SK-N-SH (cell line): ENCODE data around the gene UBAC2. TPM values are rescaled to one million over a fixed set of nuclear protein-coding genes. Genes with fewer than 3 reads are reported as not detected.
A peak's percentile ranks its signal among the peaks of the same experiment; 100 is the strongest.

ENCODE experiments used
- CTCF ChIA-PET: fragments of 300-600, 350-600 bp; formaldehyde crosslinking; extraction: SDS; loops from one replicate; lab custom pipeline; 2021; lab: Yijun Ruan, JAX
- POLR2A ChIA-PET: fragments of 350-600 bp; sonication (Branson Sonifier 250); formaldehyde crosslinking; extraction: SDS; loops from one replicate; lab custom pipeline; 2020; ENCODE audit warnings: antibody characterized with exemption, inconsistent platforms; lab: Yijun Ruan, JAX
- DNase-seq: peaks from one replicate; pipeline ENCODE4 v3.0.0; 2012
- H2AFZ ChIP-seq: fragments of 200-600 bp; sonication (generic); 2 replicates; pipeline ENCODE4 v1.8.1; 2016; ENCODE audit warnings: antibody characterized with exemption, mild to moderate bottlenecking, low read depth
- H3F3A ChIP-seq: fragments of 200-600 bp; sonication (generic); replicated peaks from 2 replicates; pipeline ENCODE3; 2016; ENCODE audit warnings: antibody characterized with exemption, mild to moderate bottlenecking; ENCODE audit not compliant: insufficient read depth
- H3K27ac ChIP-seq, 2 experiments: fragments of 200-500 bp in 1 of 2; fragments of 200-600 bp in 1 of 2; sonication (Bioruptor generic) in 1 of 2; sonication (generic), shearing (Covaris generic) in 1 of 2; 2 replicates each; pipeline versions ENCODE4 v1.5.1 to v1.6.1; 2014 to 2016; ENCODE audit warnings: low read depth in 2 of 2, inconsistent platforms in 1 of 2, low read length in 1 of 2, mild to moderate bottlenecking in 1 of 2, mixed read lengths in 1 of 2
- H3K27me3 ChIP-seq: fragments of 200-600 bp; sonication (generic), shearing (Covaris generic); 2 replicates; pipeline ENCODE4 v1.6.1; 2016; ENCODE audit warnings: mixed run types; ENCODE audit not compliant: insufficient read depth
- H3K36me3 ChIP-seq, 2 experiments: fragments of 200-500 bp in 1 of 2; fragments of 200-600 bp in 1 of 2; sonication (Bioruptor generic) in 1 of 2; sonication (generic) in 1 of 2; replicated peaks in 1 of 2; 2 replicates each; pipeline versions ENCODE3 to v1.5.1; 2014 to 2016; ENCODE audit warnings: low read length in 1 of 2, mild to moderate bottlenecking in 1 of 2; ENCODE audit not compliant: insufficient read depth in 2 of 2, control insufficient read depth in 1 of 2
- H3K4me1 ChIP-seq, 2 experiments: fragments of 200-500 bp in 1 of 2; fragments of 200-600 bp in 1 of 2; sonication (Bioruptor generic) in 1 of 2; sonication (generic), shearing (Covaris generic) in 1 of 2; 2 replicates each; pipeline versions ENCODE4 v1.5.1 to v1.6.1; 2014 to 2016; ENCODE audit warnings: low read depth in 1 of 2, low read length in 1 of 2, mixed run types in 1 of 2; ENCODE audit not compliant: insufficient read depth in 2 of 2, control insufficient read depth in 1 of 2
- H3K4me2 ChIP-seq: fragments of 200-600 bp; sonication (generic), shearing (Covaris generic); 2 replicates; pipeline ENCODE4 v1.6.1; 2017; ENCODE audit warnings: mixed run types
- H3K4me3 ChIP-seq, 2 experiments: fragments of 200-500 bp in 1 of 2; fragments of 200-600 bp in 1 of 2; sonication (Bioruptor generic) in 1 of 2; sonication (generic), shearing (Covaris generic) in 1 of 2; 2 replicates each; pipeline versions ENCODE4 v1.5.1 to v1.8.1; 2014 to 2016; ENCODE audit warnings: low read depth in 2 of 2, inconsistent platforms in 1 of 2, low read length in 1 of 2, mild to moderate bottlenecking in 1 of 2, mixed read lengths in 1 of 2, moderate library complexity in 1 of 2
- H3K79me2 ChIP-seq: fragments of 200-600 bp; sonication (generic); 2 replicates; pipeline ENCODE4 v1.8.1; 2017; ENCODE audit warnings: mild to moderate bottlenecking; ENCODE audit not compliant: insufficient read depth
- H3K9ac ChIP-seq: fragments of 200-600 bp; sonication (generic); 2 replicates; pipeline ENCODE4 v1.6.1; 2017; ENCODE audit warnings: mixed run types
- H3K9me2 ChIP-seq: fragments of 200-600 bp; sonication (generic); 2 replicates; pipeline ENCODE4 v1.6.1; 2017; ENCODE audit warnings: mixed run types
- H3K9me3 ChIP-seq: fragments of 200-600 bp; sonication (generic); 2 replicates; pipeline ENCODE4 v1.6.1; 2017; ENCODE audit warnings: mixed run types, mild to moderate bottlenecking, moderate library complexity
- H4K20me1 ChIP-seq: fragments of 200-600 bp; sonication (generic); 2 replicates; pipeline ENCODE4 v1.6.1; 2017; ENCODE audit warnings: mild to moderate bottlenecking, mixed run types; ENCODE audit not compliant: insufficient read depth
- EP300 ChIP-seq, 2 experiments: IDR thresholded peaks; 2 replicates each; pipeline versions ENCODE4 v1.4.0 to v1.6.1; 2012; ENCODE audit warnings: borderline replicate concordance in 1 of 2, low read depth in 1 of 2, low read length in 1 of 2
- EZH2phosphoT487 ChIP-seq: fragments of 200-600 bp; sonication (generic); IDR thresholded peaks from 2 replicates; pipeline ENCODE4 v1.6.1; 2017; ENCODE audit warnings: low read depth, mixed run types, mild to moderate bottlenecking, antibody characterized with exemption, moderate library complexity, borderline replicate concordance
- FOSL2 ChIP-seq: IDR thresholded peaks from 2 replicates; pipeline ENCODE4 v1.4.0; 2012; ENCODE audit warnings: low read depth, mild to moderate bottlenecking, moderate library complexity, borderline replicate concordance
- GATA2 ChIP-seq: sonication (generic); formaldehyde crosslinking; IDR thresholded peaks from 2 replicates; pipeline ENCODE4 v1.5.0; 2020; ENCODE audit warnings: mild to moderate bottlenecking, missing genetic modification reagents
- JUND ChIP-seq: IDR thresholded peaks from 2 replicates; pipeline ENCODE4 v1.4.0; 2012
- MEF2A ChIP-seq: IDR thresholded peaks from 2 replicates; pipeline ENCODE4 v1.4.0; 2012; ENCODE audit warnings: low read depth, borderline replicate concordance
- RAD21 ChIP-seq: IDR thresholded peaks from 2 replicates; pipeline ENCODE4 v1.6.1; 2012; ENCODE audit warnings: mild to moderate bottlenecking, low read length
- TCF12 ChIP-seq: IDR thresholded peaks from 2 replicates; pipeline ENCODE4 v1.4.0; 2012
- TEAD4 ChIP-seq: IDR thresholded peaks from 2 replicates; pipeline ENCODE4 v1.4.0; 2012; ENCODE audit warnings: mild to moderate bottlenecking, borderline replicate concordance; ENCODE audit not compliant: insufficient read depth
- WGBS: methylation state at CpG from one replicate; pipeline ENCODE4 v1.1.6; 2017; ENCODE audit warnings: low lambda C conversion rate; 5-methylcytosine and 5-hydroxymethylcytosine counted together
- polyA plus RNA-seq, 3 experiments: library from polyadenylated mRNA; depleted of rRNA; stranded (reverse); fragments of >200 nt; gene quantifications; 2 replicates each; pipeline ENCODE4 v1.2.3, GENCODE V29; 2012
- TF ChIP-seq, protein P1 (sequence below): fragments of 200-600 bp; sonication (generic); IDR thresholded peaks from 2 replicates; pipeline ENCODE4 v1.6.1; 2017; ENCODE audit warnings: antibody characterized with exemption, mild to moderate bottlenecking, moderate library complexity
- TF ChIP-seq, protein P2 (sequence below): IDR thresholded peaks from 2 replicates; pipeline ENCODE4 v1.6.1; 2012; ENCODE audit warnings: mild to moderate bottlenecking, low read depth, low read length, moderate library complexity

UBAC2 gene
- polyA plus RNA-seq, 1 of the 3 experiments (the other 2 are of a cell fraction) = 79.0 TPM

DNA sequence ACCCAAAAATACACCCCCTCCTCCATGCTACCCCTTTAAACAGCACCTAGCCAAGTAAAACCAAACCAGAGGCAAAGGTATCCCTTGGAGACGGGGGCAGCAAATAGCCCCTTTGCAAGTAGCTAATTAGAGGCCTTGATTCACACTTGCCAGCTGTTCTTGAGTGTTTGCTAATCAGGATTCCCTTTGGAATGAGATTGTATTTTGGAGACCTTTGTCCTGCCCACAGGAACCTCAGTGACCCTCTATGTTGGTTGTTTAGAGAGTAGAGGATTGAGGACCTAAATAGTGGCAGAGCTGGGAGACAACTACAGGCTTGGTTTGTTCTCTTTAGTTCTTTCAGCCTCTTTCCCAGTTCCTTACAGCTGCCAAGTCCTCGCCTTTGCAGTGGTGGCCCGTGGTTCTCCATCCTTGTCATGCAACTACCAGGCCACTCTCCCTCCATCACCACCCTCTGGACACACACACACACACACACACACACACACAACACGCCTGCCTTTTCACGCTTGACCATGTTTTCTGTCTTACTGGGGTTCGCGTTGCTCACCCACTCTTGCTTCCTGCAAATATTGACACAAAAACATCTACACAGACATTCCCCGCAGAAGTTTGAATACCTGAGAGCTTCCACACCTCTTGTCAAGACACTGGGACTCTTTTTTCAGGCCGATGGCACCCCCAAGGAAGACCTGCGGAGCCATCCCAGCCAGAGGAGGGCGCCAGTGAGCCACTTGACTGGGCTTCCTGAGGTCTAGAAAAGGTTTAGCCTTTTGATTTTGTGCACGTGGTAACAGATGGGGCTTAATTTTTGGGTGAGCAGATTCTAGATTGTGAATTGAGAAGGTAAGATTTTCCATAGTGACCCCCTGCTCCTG, 186.5 kb downstream of the UBAC2 start:
- DNase-seq = peak; percentile 58
- no peaks in the 10 kb centered on the region for H4K20me1 ChIP-seq
- no peak overlapping the region; a peak in 1 of 4 replicates for H3K4me3 ChIP-seq
- no peak overlapping the region for H2AFZ ChIP-seq
- no peak overlapping the region for H3K4me2 ChIP-seq
- no peaks in the 10 kb centered on the region for H3K9me2 ChIP-seq
- H3K79me2 ChIP-seq = no peaks in the 10 kb centered on the region
- peak; percentile 31 for TF ChIP-seq RAD21
- TF ChIP-seq, protein P1, sequence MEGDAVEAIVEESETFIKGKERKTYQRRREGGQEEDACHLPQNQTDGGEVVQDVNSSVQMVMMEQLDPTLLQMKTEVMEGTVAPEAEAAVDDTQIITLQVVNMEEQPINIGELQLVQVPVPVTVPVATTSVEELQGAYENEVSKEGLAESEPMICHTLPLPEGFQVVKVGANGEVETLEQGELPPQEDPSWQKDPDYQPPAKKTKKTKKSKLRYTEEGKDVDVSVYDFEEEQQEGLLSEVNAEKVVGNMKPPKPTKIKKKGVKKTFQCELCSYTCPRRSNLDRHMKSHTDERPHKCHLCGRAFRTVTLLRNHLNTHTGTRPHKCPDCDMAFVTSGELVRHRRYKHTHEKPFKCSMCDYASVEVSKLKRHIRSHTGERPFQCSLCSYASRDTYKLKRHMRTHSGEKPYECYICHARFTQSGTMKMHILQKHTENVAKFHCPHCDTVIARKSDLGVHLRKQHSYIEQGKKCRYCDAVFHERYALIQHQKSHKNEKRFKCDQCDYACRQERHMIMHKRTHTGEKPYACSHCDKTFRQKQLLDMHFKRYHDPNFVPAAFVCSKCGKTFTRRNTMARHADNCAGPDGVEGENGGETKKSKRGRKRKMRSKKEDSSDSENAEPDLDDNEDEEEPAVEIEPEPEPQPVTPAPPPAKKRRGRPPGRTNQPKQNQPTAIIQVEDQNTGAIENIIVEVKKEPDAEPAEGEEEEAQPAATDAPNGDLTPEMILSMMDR = peak; percentile 76
- TF ChIP-seq, protein P2, sequence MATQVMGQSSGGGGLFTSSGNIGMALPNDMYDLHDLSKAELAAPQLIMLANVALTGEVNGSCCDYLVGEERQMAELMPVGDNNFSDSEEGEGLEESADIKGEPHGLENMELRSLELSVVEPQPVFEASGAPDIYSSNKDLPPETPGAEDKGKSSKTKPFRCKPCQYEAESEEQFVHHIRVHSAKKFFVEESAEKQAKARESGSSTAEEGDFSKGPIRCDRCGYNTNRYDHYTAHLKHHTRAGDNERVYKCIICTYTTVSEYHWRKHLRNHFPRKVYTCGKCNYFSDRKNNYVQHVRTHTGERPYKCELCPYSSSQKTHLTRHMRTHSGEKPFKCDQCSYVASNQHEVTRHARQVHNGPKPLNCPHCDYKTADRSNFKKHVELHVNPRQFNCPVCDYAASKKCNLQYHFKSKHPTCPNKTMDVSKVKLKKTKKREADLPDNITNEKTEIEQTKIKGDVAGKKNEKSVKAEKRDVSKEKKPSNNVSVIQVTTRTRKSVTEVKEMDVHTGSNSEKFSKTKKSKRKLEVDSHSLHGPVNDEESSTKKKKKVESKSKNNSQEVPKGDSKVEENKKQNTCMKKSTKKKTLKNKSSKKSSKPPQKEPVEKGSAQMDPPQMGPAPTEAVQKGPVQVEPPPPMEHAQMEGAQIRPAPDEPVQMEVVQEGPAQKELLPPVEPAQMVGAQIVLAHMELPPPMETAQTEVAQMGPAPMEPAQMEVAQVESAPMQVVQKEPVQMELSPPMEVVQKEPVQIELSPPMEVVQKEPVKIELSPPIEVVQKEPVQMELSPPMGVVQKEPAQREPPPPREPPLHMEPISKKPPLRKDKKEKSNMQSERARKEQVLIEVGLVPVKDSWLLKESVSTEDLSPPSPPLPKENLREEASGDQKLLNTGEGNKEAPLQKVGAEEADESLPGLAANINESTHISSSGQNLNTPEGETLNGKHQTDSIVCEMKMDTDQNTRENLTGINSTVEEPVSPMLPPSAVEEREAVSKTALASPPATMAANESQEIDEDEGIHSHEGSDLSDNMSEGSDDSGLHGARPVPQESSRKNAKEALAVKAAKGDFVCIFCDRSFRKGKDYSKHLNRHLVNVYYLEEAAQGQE = no peak
- TF ChIP-seq, all 33 proteins: peak for 2
- H3K9ac ChIP-seq = no peak overlapping the region
- no peaks in the 10 kb centered on the region for H3F3A ChIP-seq
- peaks cover 0 to 5% of the 10 kb centered on the region in 2 experiments; a peak in 1 of 4 replicates for H3K4me1 ChIP-seq
- peaks cover 0 to 12% of the 10 kb centered on the region in 2 experiments for H3K36me3 ChIP-seq
- no peaks in the 10 kb centered on the region for H3K27me3 ChIP-seq
- CTCF ChIA-PET = interaction anchor here (0.7 to 2.8 kb wide), 12 partner anchors 11 to 253 kb away, joined by 3 to 15 read pairs (median 4); no protein-coding TSS in a partner anchor
- no peak overlapping the region for H3K27ac ChIP-seq
- POLR2A ChIA-PET = no interaction called here
- H3K9me3 ChIP-seq = no peaks in the 10 kb centered on the region
- 75% methylated on average over 12 of the region's 12 CpGs for WGBS

DNA sequence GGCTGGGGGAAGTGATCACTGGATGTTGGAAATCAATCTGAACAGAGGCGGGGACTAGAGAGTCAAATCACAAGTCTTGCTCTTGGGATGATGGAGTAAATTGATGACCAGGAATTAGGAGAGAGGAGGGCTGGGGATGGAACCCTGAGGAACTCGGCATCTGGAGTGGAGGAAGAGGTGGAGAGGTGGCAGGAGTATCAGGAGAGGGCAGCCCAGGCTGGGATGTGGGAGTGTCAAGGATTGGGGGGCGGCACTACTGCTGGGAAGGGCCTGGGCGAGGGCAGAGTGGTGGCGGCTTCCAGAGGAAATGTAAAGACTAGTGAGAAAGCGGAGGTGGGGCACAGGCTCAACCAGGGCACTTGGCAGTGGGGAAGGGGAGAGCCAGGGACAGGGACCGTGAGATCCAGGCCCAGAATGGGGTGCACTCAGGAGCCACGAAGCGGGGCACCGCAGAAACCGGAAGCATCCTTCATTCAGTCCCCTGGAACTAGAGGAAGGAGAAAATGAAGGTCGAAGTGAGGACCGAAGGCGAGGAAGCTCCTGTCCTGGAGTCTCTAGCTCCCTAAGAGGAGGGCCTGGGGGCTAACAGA, 187.8 kb downstream of the UBAC2 start:
- H3K4me2 ChIP-seq = no peak overlapping the region
- H3K36me3 ChIP-seq = peaks cover 0 to 12% of the 10 kb centered on the region in 2 experiments
- ChIA-PET CTCF (interaction anchor here (0.7 to 2.8 kb wide), 9 partner anchors 10 to 119 kb away, joined by 3 to 15 read pairs (median 5); no protein-coding TSS in a partner anchor), POLR2A (no interaction called here)
- H3K27ac ChIP-seq = no peak overlapping the region
- no peaks in the 10 kb centered on the region for H3K9me2 ChIP-seq
- H2AFZ ChIP-seq = no peak overlapping the region
- no peaks in the 10 kb centered on the region for H3K9me3 ChIP-seq
- H3K4me1 ChIP-seq = peaks cover 0 to 3% of the 10 kb centered on the region in 2 experiments; a peak in 1 of 4 replicates
- H3K79me2 ChIP-seq = no peaks in the 10 kb centered on the region
- H4K20me1 ChIP-seq = no peaks in the 10 kb centered on the region
- no peaks in the 10 kb centered on the region for H3F3A ChIP-seq
- DNase-seq = no peak
- H3K4me3 ChIP-seq = no peak overlapping the region
- no peaks in the 10 kb centered on the region for H3K27me3 ChIP-seq
- H3K9ac ChIP-seq = no peak overlapping the region
- 97% methylated on average over 14 of the region's 14 CpGs for WGBS
- TF ChIP-seq FOSL2 (no peak), EP300 (IDR thresholded peaks at IDR 0.05; ENCODE audit: borderline replicate concordance in 1 of 2, low read depth in 1 of 2, low read length in 1 of 2) (no peak), JUND (no peak), GATA2 (CRISPR knock-in tag) (no peak), MEF2A (no peak), RAD21 (no peak), TCF12 (no peak), EZH2phosphoT487 (no peak), TEAD4 (no peak)
- TF ChIP-seq, protein P2 = no peak
- TF ChIP-seq, protein P1 = no peak
